ENCODE data around the gene CAMTA1. TPM values are rescaled to one million over a fixed set of nuclear protein-coding genes. Genes with fewer than 3 reads are reported as not detected.

CAMTA1 gene
- total and polyA plus RNA-seq, 2 experiments from 2014 or later, result 89.0 to 145 TPM

DNA sequence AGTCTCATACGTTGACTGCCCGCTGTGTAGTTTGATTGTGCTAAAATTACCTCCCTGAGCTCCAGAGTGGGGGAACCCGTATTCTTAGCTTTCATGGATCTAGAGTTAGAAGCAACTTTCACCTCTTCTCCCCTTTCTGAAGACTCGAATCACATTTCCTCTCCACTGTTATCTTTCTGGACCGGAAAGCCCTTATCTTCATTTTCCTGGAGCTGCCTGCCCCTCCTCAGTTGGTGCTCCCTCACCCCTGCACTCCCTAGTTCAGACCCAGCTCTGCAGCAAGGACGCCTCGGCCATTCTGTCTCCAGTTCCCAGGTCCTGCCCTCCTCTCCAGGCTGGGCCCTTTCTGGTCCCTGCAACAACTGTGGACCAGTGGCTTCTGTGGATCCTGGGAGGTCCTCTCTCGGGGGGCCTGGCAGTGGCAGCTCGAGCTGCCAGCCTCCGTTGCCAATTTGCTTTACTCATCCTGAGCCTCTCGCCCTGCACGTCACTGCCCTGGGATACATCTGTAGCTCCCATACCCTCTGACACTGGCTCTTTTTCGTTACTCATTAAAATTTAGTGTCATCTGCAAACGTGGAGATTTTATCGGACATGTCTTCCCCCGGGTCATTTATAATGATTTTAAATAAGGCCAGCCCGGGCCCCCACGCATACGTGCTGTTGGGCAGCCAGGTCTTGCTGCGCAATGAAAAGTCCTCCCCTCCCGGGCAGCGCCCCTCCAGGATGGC lies 844.4 kb downstream of the CAMTA1 start:
- Histone ChIP-seq H3K4me3 (no peak overlapping the region), H3K36me3 (replicated peaks; ENCODE audit: insufficient read depth, low read depth) (no peaks in the 10 kb centered on the region), H3K4me2 (no peak overlapping the region), H3K79me2 (no peaks in the 10 kb centered on the region), H3K9me3 (ENCODE audit: low read depth) (no peaks in the 10 kb centered on the region), H3K27ac (no peak overlapping the region), H3K4me1 (ENCODE audit: insufficient read depth) (no peaks in the 10 kb centered on the region), H2AFZ (no peak overlapping the region), H3K27me3 (peaks cover 23% of the 10 kb centered on the region), H3K9me2 (replicated peaks; ENCODE audit: insufficient read depth) (no peaks in the 10 kb centered on the region), H4K20me1 (ENCODE audit: insufficient read depth, poor library complexity, severe bottlenecking) (no peaks in the 10 kb centered on the region)
- DNase-seq (ENCODE audit: low spot score), result no peak
- WGBS (ENCODE audit: low lambda C conversion rate, missing lambda C conversion rate), result 78% methylated on average over 22 of the region's 22 CpGs
- no peak for TF ChIP-seq CTCF (IDR thresholded peaks at IDR 0.05; ENCODE audit: poor library complexity)
- TF ChIP-seq EZH2phosphoT487 (IDR thresholded peaks at IDR 0.05; ENCODE audit: low read depth, severe bottlenecking, unreplicated experiment), result no peak
- no peak for TF ChIP-seq EZH2 (IDR thresholded peaks at IDR 0.05; ENCODE audit: borderline replicate concordance)

DNA sequence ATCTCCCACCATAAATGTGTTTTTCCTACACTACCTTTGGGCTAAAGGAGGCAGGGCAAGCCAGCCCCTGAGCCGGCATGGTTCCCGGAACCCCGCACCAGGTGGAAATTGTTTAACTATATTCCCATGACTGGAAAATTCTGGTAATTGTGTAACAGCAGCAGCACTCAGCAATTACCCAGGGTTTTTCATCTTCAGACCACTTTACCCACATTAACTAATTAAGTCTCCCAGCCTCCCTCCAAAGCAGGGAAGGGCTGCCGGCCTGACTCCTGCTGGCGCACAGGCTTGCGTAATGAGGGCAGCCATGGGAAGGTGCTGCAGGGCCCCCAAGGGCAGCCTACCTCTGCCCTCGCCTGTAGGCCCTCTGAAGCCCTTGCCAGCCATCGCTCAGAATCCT lies 845.1 kb downstream of the CAMTA1 start:
- H3K4me3 ChIP-seq, result no peak overlapping the region
- no peaks in the 10 kb centered on the region for H3K9me3 ChIP-seq (ENCODE audit: low read depth)
- H2AFZ ChIP-seq, result no peak overlapping the region
- no peaks in the 10 kb centered on the region for H4K20me1 ChIP-seq (ENCODE audit: insufficient read depth, poor library complexity, severe bottlenecking)
- DNase-seq (ENCODE audit: low spot score), result no peak
- no peak overlapping the region for H3K27ac ChIP-seq
- H3K79me2 ChIP-seq, result no peaks in the 10 kb centered on the region
- H3K36me3 ChIP-seq (replicated peaks; ENCODE audit: insufficient read depth, low read depth), result no peaks in the 10 kb centered on the region
- WGBS (ENCODE audit: low lambda C conversion rate, missing lambda C conversion rate), result 75% methylated on average over 8 of the region's 8 CpGs
- no peaks in the 10 kb centered on the region for H3K4me1 ChIP-seq (ENCODE audit: insufficient read depth)
- H3K4me2 ChIP-seq, result no peak overlapping the region
- H3K27me3 ChIP-seq, result peaks cover 23% of the 10 kb centered on the region
- TF ChIP-seq EZH2phosphoT487 (IDR thresholded peaks at IDR 0.05; ENCODE audit: low read depth, severe bottlenecking, unreplicated experiment) (no peak), CTCF (IDR thresholded peaks at IDR 0.05; ENCODE audit: poor library complexity) (no peak), EZH2 (IDR thresholded peaks at IDR 0.05; ENCODE audit: borderline replicate concordance) (no peak)
- H3K9me2 ChIP-seq (replicated peaks; ENCODE audit: insufficient read depth), result no peaks in the 10 kb centered on the region

DNA sequence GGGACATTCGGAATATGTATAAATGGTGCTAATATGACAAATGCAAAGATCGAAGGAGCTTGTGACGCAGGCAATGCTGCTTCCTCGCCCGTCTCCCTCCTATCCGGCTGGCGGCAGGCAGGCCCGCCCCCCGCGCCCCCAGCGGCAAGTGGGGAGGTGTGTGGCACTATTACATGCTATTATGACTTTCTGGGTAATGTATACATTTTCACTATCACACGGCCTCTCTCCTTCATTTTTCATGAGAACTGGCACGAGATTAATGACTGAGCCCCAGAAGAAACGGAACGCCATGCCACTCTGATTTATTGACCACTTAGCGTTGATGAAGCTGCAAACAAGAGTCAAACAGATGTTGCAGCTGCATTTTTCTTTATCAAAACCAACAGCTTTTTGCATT lies 846.9 kb downstream of the CAMTA1 start:
- TF ChIP-seq CTCF (IDR thresholded peaks at IDR 0.05; ENCODE audit: poor library complexity), result no peak
- TF ChIP-seq EZH2phosphoT487 (IDR thresholded peaks at IDR 0.05; ENCODE audit: low read depth, severe bottlenecking, unreplicated experiment), result no peak
- TF ChIP-seq EZH2 (IDR thresholded peaks at IDR 0.05; ENCODE audit: borderline replicate concordance), result no peak
- H3K27me3 ChIP-seq, result peaks cover 10% of the 10 kb centered on the region
- H4K20me1 ChIP-seq (ENCODE audit: insufficient read depth, poor library complexity, severe bottlenecking), result no peaks in the 10 kb centered on the region
- H2AFZ ChIP-seq, result no peak overlapping the region
- no peaks in the 10 kb centered on the region for H3K36me3 ChIP-seq (replicated peaks; ENCODE audit: insufficient read depth, low read depth)
- no peak overlapping the region for H3K4me3 ChIP-seq
- no peak overlapping the region for H3K27ac ChIP-seq
- no peaks in the 10 kb centered on the region for H3K4me1 ChIP-seq (ENCODE audit: insufficient read depth)
- H3K4me2 ChIP-seq, result no peak overlapping the region
- no peaks in the 10 kb centered on the region for H3K9me3 ChIP-seq (ENCODE audit: low read depth)
- WGBS (ENCODE audit: low lambda C conversion rate, missing lambda C conversion rate), result 85% methylated on average over 16 of the region's 16 CpGs
- no peaks in the 10 kb centered on the region for H3K9me2 ChIP-seq (replicated peaks; ENCODE audit: insufficient read depth)
- no peaks in the 10 kb centered on the region for H3K79me2 ChIP-seq
- DNase-seq (ENCODE audit: low spot score), result no peak

Data from hepatocyte (in vitro differentiated cells).